CD4-positive, alpha-beta T cell (primary cell): ENCODE results near the gene C3orf20. TPM values are rescaled to one million over a fixed set of nuclear protein-coding genes. Genes with fewer than 3 reads are reported as not detected.

Experiments
- ATAC-seq: fragments of 200-7000 bp; cut with Tn5 transposase; one replicate; pipeline ENCODE4 v1.10.0; 2022; ENCODE audit warnings: mild to moderate bottlenecking; ENCODE audit not compliant: poor library complexity
- CTCF ChIA-PET: fragments of 350-600 bp; sonication (Branson Sonifier 250); formaldehyde crosslinking; loops from one replicate; lab custom pipeline; 2021; ENCODE audit warnings: antibody characterized with exemption, inconsistent platforms; lab: Charles Lee
- POLR2A ChIA-PET: fragments of 350-600 bp; sonication (Branson Sonifier 250); formaldehyde crosslinking; loops from one replicate; lab custom pipeline; 2021; ENCODE audit warnings: antibody characterized with exemption, inconsistent platforms; lab: Charles Lee
- DNase-seq, 14 experiments: peaks; one replicate each; pipeline ENCODE4 v3.0.0-alpha.2; 2013 to 2020; ENCODE audit warnings: mixed read lengths in 2 of 14
- H3K27ac ChIP-seq, 2 donors: one replicate each; pipeline versions ENCODE4 v1.5.1 to v1.7.0; 2013; ENCODE audit warnings: low read length in 2 of 2, low read depth in 1 of 2, mild to moderate bottlenecking in 1 of 2
- H3K27me3 ChIP-seq, 2 experiments: 1 replicate in 1 of 2; 2 replicates in 1 of 2; pipeline versions ENCODE4 v1.6.1 to v1.7.0; 2013; ENCODE audit warnings: low read length in 2 of 2, control low read depth in 1 of 2, mild to moderate bottlenecking in 1 of 2, moderate library complexity in 1 of 2; ENCODE audit not compliant: insufficient read depth in 2 of 2, control insufficient read depth in 1 of 2
- H3K36me3 ChIP-seq: one replicate; pipeline ENCODE4 v1.6.1; 2013; ENCODE audit warnings: low read length, control low read depth; ENCODE audit not compliant: insufficient read depth
- H3K4me1 ChIP-seq: one replicate; pipeline ENCODE4 v1.6.1; 2013; ENCODE audit warnings: low read length, control low read depth; ENCODE audit not compliant: insufficient read depth
- H3K4me3 ChIP-seq: one replicate; pipeline ENCODE4 v1.5.1; 2013; ENCODE audit warnings: mild to moderate bottlenecking, low read length, moderate library complexity
- H3K9me3 ChIP-seq, 2 experiments: 1 replicate in 1 of 2; 2 replicates in 1 of 2; pipeline versions ENCODE4 v1.6.1 to v1.7.0; 2013; ENCODE audit warnings: low read length in 2 of 2, mild to moderate bottlenecking in 2 of 2, control low read depth in 1 of 2, moderate library complexity in 1 of 2; ENCODE audit not compliant: control insufficient read depth in 1 of 2, insufficient read depth in 1 of 2
- H3K27ac Mint-ChIP-seq: one replicate; pipeline ENCODE4 v1.8.0; 2020; ENCODE audit warnings: mixed read lengths
- H3K27me3 Mint-ChIP-seq: one replicate; pipeline ENCODE4 v1.8.0; 2021; ENCODE audit warnings: mixed read lengths
- H3K36me3 Mint-ChIP-seq: one replicate; pipeline ENCODE4 v1.8.0; 2021; ENCODE audit warnings: low read depth, mixed read lengths
- H3K4me1 Mint-ChIP-seq: one replicate; pipeline ENCODE4 v1.8.0; 2021; ENCODE audit warnings: low read depth, mixed read lengths
- H3K4me3 Mint-ChIP-seq: one replicate; pipeline ENCODE4 v1.8.0; 2020; ENCODE audit warnings: mild to moderate bottlenecking, mixed read lengths
- H3K9me3 Mint-ChIP-seq: one replicate; pipeline ENCODE4 v1.8.0; 2020; ENCODE audit warnings: mixed read lengths
- CTCF ChIP-seq: fragments of 200-600 bp; IDR thresholded peaks from one replicate; pipeline ENCODE4 v1.8.0; 2022; ENCODE audit warnings: antibody characterized with exemption, mild to moderate bottlenecking
- intact Hi-C, 2 experiments: fragments of 100-400 bp; cut with DNase I in 1 of 2; cut with micrococcal nuclease in 1 of 2; formaldehyde crosslinking; loops; one replicate each; pipeline versions ENCODE4 v1.15.1 to v1.9.0; 2023 to 2025; cut with DNase I, micrococcal nuclease
- total RNA-seq, 174 experiments: library from RNA in 2 of 174; stranded (reverse) in 2 of 174; gene quantifications; one replicate each; pipeline ENCODE4 v1.2.3 and lab custom pipeline; 2021 to 2026

The C3orf20 gene
- total RNA-seq, 2 experiments from 2014 or later: 0.14 TPM; not detected in 1

- no peaks in the 10 kb centered on the region for H3K9me3 Mint-ChIP-seq
- POLR2A ChIA-PET: no interaction called here
- no peak overlapping the region for H3K27ac Mint-ChIP-seq
- H3K4me3 Mint-ChIP-seq: no peak overlapping the region
- intact Hi-C loops: no loop called here
- Histone ChIP-seq H3K4me1 (no peaks in the 10 kb centered on the region), H3K36me3 (no peaks in the 10 kb centered on the region), H3K27me3 (peaks cover 0 to 2% of the 10 kb centered on the region in 2 experiments), H3K4me3 (no peak overlapping the region), H3K27ac (no peak overlapping the region), H3K9me3 (no peaks in the 10 kb centered on the region)
- H3K4me1 Mint-ChIP-seq: no peaks in the 10 kb centered on the region
- peaks cover 4% of the 10 kb centered on the region for H3K27me3 Mint-ChIP-seq
- DNase-seq: no peak
- CTCF ChIA-PET: no interaction called here
- H3K36me3 Mint-ChIP-seq: no peaks in the 10 kb centered on the region
- TF ChIP-seq CTCF: no peak
- no peak for ATAC-seq
These were observed 16.8 kb downstream of the C3orf20 start for GRCh38 chr3:14691719-14692118.

GRCh38 chr3:14698601-14699244 is 23.8 kb downstream of the C3orf20 start:
- H3K9me3 ChIP-seq: no peaks in the 10 kb centered on the region
- DNase-seq (no peak), ATAC-seq (no peak)
- TF ChIP-seq CTCF: no peak
- no peaks in the 10 kb centered on the region for H3K9me3 Mint-ChIP-seq
- no peaks in the 10 kb centered on the region for H3K27me3 Mint-ChIP-seq
- no peaks in the 10 kb centered on the region for H3K36me3 Mint-ChIP-seq
- H3K4me3 ChIP-seq: no peak overlapping the region
- CTCF ChIA-PET: no interaction called here
- H3K27ac ChIP-seq: no peak overlapping the region
- H3K27ac Mint-ChIP-seq: no peak overlapping the region
- H3K4me1 Mint-ChIP-seq: no peaks in the 10 kb centered on the region
- POLR2A ChIA-PET: no interaction called here
- intact Hi-C loops: no loop called here
- no peaks in the 10 kb centered on the region for H3K36me3 ChIP-seq
- H3K4me1 ChIP-seq: no peaks in the 10 kb centered on the region
- H3K4me3 Mint-ChIP-seq: no peak overlapping the region
- H3K27me3 ChIP-seq: no peaks in the 10 kb centered on the region

- CTCF ChIA-PET: no interaction called here
- intact Hi-C loops: no loop called here
- DNase-seq (no peak), ATAC-seq (no peak)
- Histone ChIP-seq H3K9me3 (no peaks in the 10 kb centered on the region), H3K36me3 (no peaks in the 10 kb centered on the region), H3K4me3 (no peak overlapping the region), H3K27ac (no peak overlapping the region), H3K4me1 (no peaks in the 10 kb centered on the region), H3K27me3 (no peaks in the 10 kb centered on the region)
- TF ChIP-seq CTCF: no peak
- no peak overlapping the region for H3K4me3 Mint-ChIP-seq
- H3K27me3 Mint-ChIP-seq: no peaks in the 10 kb centered on the region
- POLR2A ChIA-PET: no interaction called here
- H3K4me1 Mint-ChIP-seq: no peaks in the 10 kb centered on the region
- no peaks in the 10 kb centered on the region for H3K9me3 Mint-ChIP-seq
- no peak overlapping the region for H3K27ac Mint-ChIP-seq
- H3K36me3 Mint-ChIP-seq: no peaks in the 10 kb centered on the region
These were observed 24.7 kb downstream of the C3orf20 start for GRCh38 chr3:14699643-14700042.
